TTC549 (cell line): ENCODE measurements around the gene FCHO2.

Experiments used
- FAIRE-seq: peaks from 2 replicates; lab custom pipeline; 2012; peaks lifted over from hg19 to GRCh38; lab: Jason Lieb, UNC

The FCHO2 gene

GRCh38 chr5:73112359-73112758 is 156.5 kb downstream of the FCHO2 start:
- no peak for FAIRE-seq

DNA sequence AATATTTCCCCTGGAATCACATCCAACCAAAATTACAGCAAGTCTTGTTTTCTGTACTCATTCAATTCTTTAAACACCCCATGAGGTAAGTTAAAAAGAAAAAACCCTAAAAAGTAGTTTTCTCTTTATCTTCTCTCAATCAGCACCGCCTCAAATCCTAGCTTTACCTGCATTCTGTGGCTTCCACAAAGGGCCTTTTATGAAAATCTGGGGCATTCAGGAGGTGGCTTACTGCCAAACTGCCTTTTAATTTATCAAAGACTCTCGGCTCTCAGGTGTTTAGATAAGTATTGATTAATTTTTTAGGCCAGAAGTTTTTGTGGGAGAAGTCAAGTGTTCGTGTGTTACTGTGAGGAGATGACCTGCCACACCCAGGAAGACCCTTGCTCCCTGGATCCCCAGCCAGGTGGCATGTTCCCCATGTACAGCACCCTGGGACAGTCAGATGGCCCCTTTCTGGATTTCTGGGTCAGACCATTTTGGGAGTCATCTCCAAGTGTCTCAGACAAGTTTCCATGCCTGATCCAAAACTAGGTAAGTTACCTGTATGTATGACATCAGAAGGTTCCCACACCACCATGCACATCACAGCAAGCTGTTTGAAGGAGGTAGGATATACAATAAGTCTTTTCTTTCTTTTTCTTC is 158.3 kb downstream of the FCHO2 start:
- no peak for FAIRE-seq

DNA sequence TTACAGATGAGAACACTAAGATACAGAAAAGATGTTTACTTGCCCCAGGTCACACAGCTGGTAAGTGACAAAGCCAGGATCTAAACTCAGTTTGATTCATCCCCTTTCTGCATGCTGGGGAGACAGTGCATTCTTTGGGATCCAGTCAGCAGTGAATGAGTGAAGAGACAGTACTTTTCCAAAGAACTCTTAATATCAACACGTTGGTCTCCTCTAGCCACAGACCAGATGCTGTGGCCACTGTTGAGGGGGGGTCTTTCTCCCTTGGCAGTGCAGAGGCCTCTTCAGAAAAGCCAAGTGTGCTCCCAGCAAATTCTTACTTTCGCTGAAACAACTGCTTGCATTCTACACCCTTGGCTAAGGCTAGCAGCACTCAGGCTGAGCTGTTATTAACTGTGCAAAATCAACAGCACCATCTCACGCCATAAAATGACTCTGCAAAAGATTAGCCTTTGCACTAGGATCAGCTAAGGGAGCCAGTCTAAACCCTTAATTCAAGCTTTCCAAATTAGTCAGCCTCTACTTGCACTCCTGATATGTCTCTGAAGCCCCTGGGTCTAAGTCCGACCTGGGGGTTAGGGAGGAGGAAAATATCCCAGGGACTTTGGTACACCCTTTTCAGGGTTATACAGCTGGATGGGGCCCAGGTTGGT is 159.7 kb downstream of the FCHO2 start:
- no peak for FAIRE-seq

- no peak for FAIRE-seq
Observed at GRCh38 chr5:73116506-73116905, 160.7 kb downstream of the FCHO2 start.

- no peak for FAIRE-seq
Observed at GRCh38 chr5:73117088-73117740, 161.4 kb downstream of the FCHO2 start.

GRCh38 chr5:73118391-73118973 is 162.6 kb downstream of the FCHO2 start:
- FAIRE-seq, result no peak

DNA sequence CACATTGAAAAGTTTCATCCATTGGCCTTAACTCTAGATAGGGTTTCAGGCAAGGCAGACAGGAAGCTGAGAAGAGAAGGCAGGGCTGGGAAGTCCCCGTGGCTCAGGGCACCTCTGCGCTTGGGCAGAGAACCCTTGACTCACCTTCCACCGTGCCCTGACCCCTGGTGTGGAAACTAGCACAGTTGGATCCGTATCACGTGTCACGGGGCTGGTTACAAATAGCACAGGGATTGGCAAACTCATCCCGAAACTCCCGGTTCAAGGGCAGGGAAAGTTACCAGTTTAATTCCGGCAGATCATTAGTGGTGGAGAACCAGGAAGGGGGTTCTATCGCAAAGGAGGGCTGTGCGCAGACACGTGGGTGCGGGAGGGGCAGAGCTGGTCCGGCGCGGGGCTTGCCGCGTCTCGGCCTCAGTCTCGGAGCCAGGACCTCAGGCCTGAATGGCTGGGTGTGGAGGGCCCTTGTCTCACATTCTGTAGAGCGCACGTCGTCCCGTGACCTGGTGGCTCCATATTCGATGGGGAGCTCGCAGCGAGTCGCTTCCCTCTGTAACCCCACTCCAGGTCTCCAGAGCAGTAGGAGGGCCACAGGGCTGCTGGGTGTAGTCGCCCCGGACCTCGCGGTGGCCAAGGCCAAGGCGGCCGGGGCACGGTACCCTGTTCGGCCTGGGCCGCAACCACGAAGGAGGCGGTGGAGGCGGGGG is 163.8 kb downstream of the FCHO2 start:
- no peak for FAIRE-seq

GRCh38 chr5:73120222-73121118 is 164.6 kb downstream of the FCHO2 start, which contains the start of gene TMEM171:
TSS of gene TMEM171 (plus strand) at chr5:73120575. CDS start at chr5:73123374, 2,799 bp downstream.
- no peak for FAIRE-seq

- FAIRE-seq, result no peak
Observed at GRCh38 chr5:73121119-73121463, 165.2 kb downstream of the FCHO2 start.

- FAIRE-seq, result no peak
Observed at GRCh38 chr5:73122875-73123810, 167.3 kb downstream of the FCHO2 start.

GRCh38 chr5:73125289-73125688 is 169.4 kb downstream of the FCHO2 start:
- FAIRE-seq, result no peak

GRCh38 chr5:73126381-73126780 is 170.5 kb downstream of the FCHO2 start:
- FAIRE-seq, result no peak

- FAIRE-seq, result no peak
Observed at GRCh38 chr5:73126957-73127356, 171.1 kb downstream of the FCHO2 start.

DNA sequence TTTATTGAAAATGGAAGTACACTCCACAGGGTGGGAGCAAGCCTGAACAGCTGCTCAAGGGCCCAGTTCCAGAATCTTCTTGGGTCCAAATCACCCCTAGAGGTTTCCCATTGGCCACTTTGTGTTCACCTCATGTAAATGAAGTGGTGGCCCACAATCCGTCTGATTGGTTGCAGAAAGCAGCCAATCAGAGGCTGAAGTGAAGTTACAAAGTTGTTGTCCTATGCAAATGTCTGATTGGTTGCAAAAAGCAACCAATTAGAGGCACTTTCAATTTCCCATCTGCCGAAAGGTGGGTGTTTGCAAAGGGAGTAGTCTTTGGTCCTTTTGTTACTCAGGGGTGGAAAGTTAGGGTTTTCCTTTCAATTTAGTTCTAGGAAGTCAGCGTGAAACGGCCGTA is 173.3 kb downstream of the FCHO2 start:
- FAIRE-seq, result no peak

DNA sequence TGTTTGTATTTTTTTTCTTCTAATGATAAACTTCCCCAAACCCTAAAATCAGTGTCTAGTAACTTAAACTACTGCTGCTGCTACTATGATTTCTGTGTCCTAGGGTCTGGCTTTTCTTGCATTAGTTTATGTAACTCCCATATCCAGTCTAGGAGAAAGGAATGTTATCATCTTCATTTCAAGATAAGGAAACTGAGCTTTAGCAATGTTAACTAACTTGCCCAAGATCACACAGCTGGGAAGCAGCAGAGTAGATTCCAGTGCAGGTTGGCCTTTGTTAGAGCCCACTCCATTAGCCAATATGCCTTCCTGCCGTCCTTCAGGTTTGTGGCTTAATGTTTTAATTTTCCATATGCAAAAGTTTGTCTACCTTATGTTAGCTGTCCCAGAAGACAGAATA is 175.0 kb downstream of the FCHO2 start:
- no peak for FAIRE-seq

- no peak for FAIRE-seq
Observed at GRCh38 chr5:73131711-73132425, 176.0 kb downstream of the FCHO2 start.

GRCh38 chr5:73132759-73133158 is 176.9 kb downstream of the FCHO2 start:
- no peak for FAIRE-seq

DNA sequence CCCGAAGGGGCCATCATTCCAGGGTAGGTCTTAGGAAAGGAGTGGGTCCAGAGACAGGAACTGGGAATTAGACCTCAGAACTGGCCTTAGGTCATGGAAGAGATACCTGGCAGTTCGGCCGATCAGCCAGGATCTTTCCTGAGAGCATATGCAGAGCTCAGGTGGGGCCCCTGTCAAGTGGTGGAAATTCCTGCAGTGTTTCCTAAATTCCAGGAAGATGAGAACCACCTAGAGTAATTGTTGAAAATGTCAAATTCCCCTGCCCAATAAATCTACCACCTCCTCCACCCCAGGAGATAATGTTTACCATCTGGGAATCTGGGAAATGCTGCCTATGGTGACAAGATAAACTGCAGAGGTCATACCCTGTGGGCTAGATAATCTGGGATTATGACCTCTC is 179.2 kb downstream of the FCHO2 start:
- FAIRE-seq, result no peak

DNA sequence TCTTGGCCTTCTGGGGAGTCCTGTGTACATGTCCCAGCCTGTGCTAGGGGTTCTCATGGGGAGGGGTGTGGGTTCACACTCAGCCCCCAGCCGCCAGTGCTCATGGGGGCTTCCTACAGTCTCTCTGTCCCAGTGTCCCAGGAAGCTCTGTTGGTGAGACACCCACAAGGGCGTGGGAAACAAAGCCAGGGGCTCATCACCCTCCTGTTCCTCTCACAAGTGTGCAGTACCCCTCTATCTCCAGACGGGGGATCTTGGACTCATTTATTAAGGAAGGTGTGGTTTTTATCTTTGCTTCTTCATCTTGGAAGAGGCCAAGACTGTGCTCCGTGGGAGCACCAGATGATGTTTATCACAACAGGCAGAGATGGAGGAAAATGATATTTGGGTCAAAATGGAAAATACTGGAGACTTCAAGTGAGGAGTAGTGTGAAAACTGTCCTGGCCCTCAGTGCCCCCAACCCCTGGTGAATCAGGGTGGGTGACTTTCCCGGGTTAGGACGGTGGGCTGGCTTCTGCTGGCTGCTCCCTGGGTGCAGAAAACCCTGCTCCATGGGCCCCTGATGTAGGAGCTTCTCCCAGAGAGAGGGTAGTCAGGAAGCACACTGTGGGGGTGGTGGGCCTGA is 179.7 kb downstream of the FCHO2 start:
- FAIRE-seq, result no peak
